Epithelial cell of esophagus (primary cell): ENCODE measurements around the gene SYNGAP1.

Source experiments
- DNase-seq: peaks from one replicate; pipeline ENCODE4 v3.0.0; 2010; ENCODE audit warnings: low read depth
- H3K4me3 ChIP-seq: 2 replicates; pipeline ENCODE4 v1.5.1; 2011; ENCODE audit warnings: mild to moderate bottlenecking, low read length, control low read depth
- CTCF ChIP-seq: IDR thresholded peaks from 2 replicates; pipeline ENCODE4 v1.5.1; 2011; ENCODE audit warnings: low read depth, mild to moderate bottlenecking, low read length, control low read depth, inconsistent platforms; ENCODE audit not compliant: insufficient read depth; ENCODE audit errors: missing control alignments

The SYNGAP1 gene

GRCh38 chr6:33440649-33441309 lies 20.9 kb downstream of the SYNGAP1 start:
- DNase-seq = no peak
- no peak for TF ChIP-seq CTCF

GRCh38 chr6:33441457-33441856 lies 21.6 kb downstream of the SYNGAP1 start:
- H3K4me3 ChIP-seq = no peak overlapping the region
- no peak for TF ChIP-seq CTCF
- DNase-seq = no peak

More at GRCh38 chr6:33440649-33441309, 20.9 kb downstream of the SYNGAP1 start:
- H3K4me3 ChIP-seq = no peak overlapping the region

- no peak overlapping the region for H3K4me3 ChIP-seq
- no peak for TF ChIP-seq CTCF
- no peak for DNase-seq
Observed at GRCh38 chr6:33442283-33442682, 22.4 kb downstream of the SYNGAP1 start.

- DNase-seq = no peak
- TF ChIP-seq CTCF = no peak
- H3K4me3 ChIP-seq = no peak overlapping the region
Observed at GRCh38 chr6:33443025-33443424, 23.2 kb downstream of the SYNGAP1 start.

GRCh38 chr6:33443619-33444504 lies 24.0 kb downstream of the SYNGAP1 start:
- H3K4me3 ChIP-seq = no peak overlapping the region
- DNase-seq = no peak
- TF ChIP-seq CTCF = no peak

GRCh38 chr6:33445119-33445603 lies 25.3 kb downstream of the SYNGAP1 start:
- no peak for DNase-seq
- TF ChIP-seq CTCF = no peak

More at GRCh38 chr6:33445119-33445603, 25.3 kb downstream of the SYNGAP1 start:
- no peak overlapping the region for H3K4me3 ChIP-seq
